EH (cell line): ENCODE measurements around the gene SORCS2.
A peak's percentile ranks its signal among the peaks of the same experiment; 100 is the strongest.

ENCODE experiments used
- DNase-seq: peaks from one replicate; pipeline ENCODE4 v3.0.0-alpha.2; 2015; ENCODE audit warnings: low read depth

SORCS2 gene

DNA sequence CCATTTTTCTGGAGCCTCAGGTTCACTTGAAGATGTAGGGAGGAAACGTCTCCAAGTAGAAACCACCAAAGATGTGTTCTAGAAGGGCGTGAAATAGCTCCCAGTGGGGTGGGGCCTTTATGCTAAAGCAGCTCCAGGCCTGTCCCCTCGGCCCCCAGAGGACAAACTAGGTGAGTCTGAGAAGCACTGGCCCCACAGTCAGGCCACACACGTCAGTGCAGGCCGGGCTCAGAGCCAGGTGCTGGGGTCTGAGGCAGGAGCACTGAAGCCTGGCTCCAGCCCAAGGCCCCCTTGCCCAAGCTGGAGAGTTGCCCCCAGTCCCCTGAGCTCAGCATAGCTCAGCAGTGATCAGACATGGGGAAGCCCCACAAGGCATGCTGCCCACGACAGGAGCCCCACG is 337.7 kb downstream of the SORCS2 start:
- no peak for DNase-seq

DNA sequence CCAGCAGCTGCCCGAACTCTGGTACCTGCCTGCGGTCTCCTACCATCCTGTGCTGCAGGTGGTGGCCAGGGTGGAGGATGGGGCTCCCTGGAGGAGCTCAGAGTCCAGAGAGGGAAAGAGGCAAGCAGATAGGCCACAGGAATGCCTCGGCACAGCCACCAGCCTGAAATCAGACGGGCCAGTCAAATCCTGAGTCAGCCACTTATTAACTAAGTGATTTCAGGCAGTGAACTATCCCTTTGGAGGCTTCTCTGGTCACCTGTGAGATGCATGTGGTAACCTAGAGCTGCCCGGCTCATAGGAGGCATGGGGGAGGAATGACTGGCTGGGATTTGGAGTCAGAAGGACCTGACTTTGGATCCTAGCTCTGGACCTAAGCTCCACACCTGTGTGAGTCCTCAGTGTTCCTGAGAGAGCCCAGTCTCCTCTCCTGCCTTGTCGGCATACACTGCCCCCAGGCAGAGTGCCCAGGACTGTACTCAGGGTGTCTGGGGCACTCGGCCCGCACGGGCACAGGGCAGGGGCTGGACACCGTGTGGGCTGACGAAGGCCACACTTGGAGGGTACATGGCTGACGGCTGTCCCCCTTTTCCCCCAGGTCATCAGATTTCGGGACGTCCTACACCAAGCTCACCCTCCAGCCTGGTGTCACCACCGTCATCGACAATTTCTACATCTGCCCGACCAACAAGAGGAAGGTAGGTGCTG is 338.7 kb downstream of the SORCS2 start:
- DNase-seq: no peak

GRCh38 chr4:7531640-7531994 is 339.3 kb downstream of the SORCS2 start:
- DNase-seq: no peak

GRCh38 chr4:7532043-7532442 is 339.7 kb downstream of the SORCS2 start:
- no peak for DNase-seq

DNA sequence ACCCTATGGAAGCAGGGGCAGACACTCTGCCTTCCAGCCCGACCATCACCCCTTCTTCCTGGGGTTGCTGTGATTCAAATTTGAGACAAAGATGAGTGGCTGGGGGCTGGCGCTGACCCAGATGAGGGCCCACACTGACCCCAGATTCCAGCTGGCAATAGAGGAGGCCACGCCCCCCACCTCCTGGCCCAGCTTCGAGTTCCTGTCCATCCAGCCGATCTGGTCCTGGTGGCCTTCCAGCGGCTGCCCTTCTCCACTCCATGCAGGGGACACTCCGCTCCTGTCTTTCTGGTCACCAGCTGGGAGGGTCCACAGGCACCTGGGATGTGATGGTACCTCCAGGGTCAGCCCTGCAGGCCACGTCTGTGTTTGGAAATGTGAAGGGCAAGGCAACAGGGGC is 340.9 kb downstream of the SORCS2 start:
- no peak for DNase-seq

DNA sequence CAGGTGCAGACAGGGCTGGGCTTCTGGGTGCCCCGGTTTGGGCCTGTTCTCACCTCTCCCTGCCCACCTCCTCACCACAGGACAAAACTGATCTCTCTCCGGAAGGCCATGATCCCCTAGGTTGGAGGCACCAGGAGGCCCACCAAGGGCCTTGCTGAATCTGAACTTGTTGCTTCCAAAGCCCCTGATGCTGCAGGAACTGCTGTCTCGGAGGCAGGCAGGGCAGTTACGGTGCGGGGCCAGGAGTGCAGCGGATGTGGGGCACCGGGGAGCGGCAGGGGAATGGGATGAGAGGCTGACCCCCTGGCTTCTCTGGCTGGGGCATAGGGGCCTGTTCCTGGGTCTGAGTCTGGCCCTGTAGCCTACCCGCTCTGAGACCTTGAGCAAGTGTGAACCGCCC is 342.8 kb downstream of the SORCS2 start:
- DNase-seq: no peak

- DNase-seq: no peak
These were observed 343.3 kb downstream of the SORCS2 start for GRCh38 chr4:7535619-7536018.

DNA sequence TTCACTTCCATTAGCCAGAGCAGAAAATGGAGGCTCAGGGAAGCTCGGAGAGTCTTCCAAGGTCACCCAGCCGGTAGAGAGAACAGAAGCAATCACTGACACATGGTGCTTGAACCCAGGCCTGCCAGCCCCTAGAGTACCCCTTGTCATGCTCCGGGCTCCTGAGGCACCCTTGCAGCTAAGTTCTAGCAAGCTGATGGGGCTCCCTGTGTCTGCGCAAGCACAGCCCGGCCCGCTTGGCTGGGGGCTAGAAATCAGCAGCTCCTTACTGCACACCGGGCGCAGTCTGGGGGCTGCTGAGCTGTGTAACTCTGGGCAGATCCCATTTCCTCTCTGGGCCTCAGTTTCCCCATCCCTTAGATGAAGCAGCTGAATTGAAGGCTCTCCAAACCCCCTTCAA is 344.5 kb downstream of the SORCS2 start:
- no peak for DNase-seq

DNA sequence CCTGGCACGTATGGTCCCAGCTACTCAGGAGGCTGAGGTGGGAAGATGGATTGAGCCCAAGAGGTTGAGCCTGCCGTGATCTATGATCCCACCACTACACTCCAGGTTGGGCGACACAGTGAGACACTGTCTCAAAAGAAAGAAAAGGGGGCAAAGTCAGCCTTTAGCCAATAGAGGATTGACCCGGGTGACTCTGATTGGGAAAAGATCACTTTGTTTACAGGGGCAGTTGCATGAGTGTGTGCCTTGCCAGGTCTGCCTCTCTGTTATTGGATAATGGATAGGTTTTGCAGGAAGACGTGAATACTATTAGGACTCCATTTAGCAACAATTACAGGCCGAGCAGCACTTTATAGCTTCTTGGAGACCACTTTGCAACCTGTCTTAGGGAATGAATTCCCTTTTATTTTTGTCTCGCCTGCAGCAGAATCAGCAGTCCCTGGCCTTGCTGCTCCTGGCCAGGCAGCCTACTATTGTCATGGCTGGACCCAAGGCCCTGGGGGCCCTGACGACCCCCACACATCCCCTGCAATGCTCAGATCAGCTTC is 345.6 kb downstream of the SORCS2 start:
- no peak for DNase-seq

GRCh38 chr4:7538518-7538917 is 346.2 kb downstream of the SORCS2 start:
- DNase-seq: no peak

DNA sequence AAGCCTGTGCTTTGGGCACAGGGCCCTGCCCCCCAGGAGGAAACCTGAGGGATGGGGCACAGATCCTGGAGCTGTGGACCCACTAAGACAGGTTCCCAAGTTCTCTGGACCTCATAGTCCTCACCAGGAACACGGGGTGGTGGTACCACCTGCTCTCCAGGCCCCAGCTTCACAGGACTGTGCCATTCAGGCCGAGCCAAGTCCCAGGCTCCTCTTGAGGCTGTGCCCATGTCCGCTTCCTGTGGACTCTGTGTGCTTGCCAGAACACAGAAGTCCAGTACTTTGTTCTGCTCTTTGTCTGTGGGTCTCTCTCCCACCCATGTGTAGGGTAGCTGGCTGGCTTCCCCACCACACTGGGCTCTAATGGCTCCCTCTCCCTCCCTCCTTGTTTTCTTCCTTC is 346.8 kb downstream of the SORCS2 start:
- no peak for DNase-seq

- peak; percentile 20 for DNase-seq
These were observed 347.3 kb downstream of the SORCS2 start for GRCh38 chr4:7539659-7540058.

DNA sequence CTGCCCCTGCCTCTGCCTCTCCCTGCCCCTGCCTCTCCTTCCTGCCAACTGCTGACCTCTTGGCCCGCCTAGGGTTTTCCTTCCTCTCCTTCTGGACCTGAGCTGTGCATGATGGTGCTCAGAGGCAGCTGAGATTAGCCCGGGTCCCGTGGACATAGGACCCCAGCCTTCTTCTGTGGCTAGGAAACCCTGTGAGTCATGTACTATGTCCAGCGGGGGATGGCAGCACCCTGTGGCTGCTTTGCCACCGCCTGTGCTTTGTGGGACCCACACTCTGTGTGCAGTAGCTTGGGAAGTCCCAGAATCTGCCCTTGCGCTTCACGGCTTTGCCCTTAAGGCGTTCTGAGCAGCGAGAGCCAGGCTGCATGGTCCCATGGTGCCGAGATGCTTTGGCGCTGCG is 347.9 kb downstream of the SORCS2 start:
- DNase-seq: no peak

DNA sequence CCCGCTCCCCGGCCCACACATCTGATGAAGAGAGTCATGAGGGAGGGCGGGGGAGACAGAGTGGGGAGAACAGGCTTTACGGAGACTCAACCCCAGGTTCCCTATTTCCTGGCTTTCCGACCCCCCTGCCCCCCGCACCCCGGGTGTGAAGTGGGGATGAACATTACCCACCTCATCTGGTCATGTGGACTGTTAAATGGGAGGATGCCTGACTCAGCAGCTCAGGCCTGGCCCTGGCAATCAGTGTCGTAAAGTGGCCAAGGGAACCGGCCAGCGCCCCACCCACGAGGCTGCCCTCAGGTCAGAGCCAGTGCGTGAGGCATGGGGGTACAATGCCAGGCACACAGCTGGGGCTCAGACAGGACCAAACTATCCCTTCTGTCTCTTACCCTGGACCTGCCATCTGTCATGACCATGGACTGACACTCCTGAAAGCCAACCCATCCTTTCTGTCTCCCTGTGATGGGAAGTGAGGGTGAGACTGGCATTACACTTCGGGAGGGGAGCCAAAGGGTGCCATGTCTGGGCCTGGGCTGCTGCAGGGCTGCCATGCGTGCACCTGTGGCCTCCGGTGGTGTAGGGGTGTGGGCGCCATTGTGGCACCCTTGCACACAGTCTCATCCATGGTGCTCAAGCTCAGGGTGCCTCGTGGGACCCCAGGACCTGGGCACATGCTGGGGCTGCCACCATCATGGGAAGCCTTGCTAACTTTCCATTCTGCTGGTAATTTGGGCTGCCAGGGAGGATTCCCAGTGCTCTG is 348.5 kb downstream of the SORCS2 start:
- no peak for DNase-seq

DNA sequence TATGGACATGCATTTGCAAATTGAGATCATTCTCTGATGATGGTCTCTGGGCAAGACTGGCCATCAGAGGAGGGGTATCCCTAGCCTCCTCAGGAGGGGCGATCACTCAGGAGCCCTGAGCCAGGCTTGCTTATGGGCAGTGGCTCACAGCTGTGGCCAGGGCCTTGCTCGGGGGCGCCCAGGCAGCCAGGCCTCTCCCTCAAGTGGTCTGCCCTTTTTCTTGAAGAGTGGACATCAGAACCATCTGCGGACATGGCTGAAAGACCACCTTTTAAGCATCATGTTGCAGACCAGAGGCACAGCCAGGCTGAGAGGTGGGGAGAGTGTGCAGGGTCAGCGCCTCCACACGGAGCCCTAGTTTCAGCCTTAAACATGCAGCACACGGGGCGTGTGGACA is 349.1 kb downstream of the SORCS2 start:
- DNase-seq: no peak

GRCh38 chr4:7542781-7543180 is 350.4 kb downstream of the SORCS2 start:
- no peak for DNase-seq

GRCh38 chr4:7546152-7546808 is 353.9 kb downstream of the SORCS2 start:
- no peak for DNase-seq

DNA sequence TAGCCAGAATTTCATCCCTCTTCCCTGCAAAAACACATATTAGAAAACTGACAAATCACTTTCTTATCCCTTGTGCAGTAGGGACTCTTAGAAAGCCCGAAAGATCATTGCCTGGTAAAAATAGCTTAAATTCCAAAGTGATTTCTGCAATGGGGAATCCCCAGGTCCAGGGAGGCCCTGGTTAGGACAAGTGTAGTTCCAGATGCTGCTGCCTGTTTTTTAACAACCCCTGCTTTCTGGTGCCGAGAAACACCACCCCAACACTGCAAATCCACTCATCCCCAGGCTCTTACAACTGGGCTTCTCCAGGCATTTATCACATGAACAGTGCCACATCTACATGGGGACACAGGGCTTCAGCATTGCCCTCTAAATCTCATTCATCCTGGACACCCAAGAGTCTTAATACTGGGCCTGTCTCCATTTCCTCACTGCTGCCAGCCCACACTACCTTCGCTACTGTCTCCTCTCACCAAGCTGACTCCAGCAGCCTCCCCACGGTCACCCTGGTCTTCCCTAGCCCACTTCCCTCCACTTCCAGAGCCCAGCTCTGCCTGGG is 354.6 kb downstream of the SORCS2 start:
- peak; percentile 69 for DNase-seq

GRCh38 chr4:7547368-7548040 is 355.2 kb downstream of the SORCS2 start:
- peak; percentile 17 for DNase-seq

- no peak for DNase-seq
These were observed 357.5 kb downstream of the SORCS2 start for GRCh38 chr4:7549866-7550265.

DNA sequence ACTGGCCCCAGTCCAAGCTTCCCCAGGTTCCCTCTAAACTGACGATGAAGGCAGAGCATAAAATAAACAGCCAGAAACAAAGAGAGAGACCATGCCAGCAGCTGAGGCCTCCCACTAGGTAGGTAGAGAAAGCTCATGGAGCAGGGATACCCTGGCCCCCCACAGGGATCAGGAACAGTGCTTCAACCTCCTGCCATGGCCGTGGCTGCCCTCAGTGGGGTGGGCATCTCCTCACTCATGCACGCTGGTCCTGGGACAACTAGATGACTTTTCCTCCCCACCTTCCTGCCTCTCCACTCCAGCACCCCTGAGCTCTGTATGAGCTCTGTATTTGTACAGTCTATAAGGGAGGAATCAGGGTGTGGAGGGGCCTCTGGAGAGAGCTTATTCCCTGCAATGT is 360.1 kb downstream of the SORCS2 start:
- no peak for DNase-seq

- no peak for DNase-seq
These were observed 360.9 kb downstream of the SORCS2 start for GRCh38 chr4:7553280-7553679.
